Measurements from ENCODE around the gene CENPP. TPM values are rescaled to one million over a fixed set of nuclear protein-coding genes. Genes with fewer than 3 reads are reported as not detected.
"Not testable (repeated sequence)": the region's sequence is repeated elsewhere in the genome, so short reads cannot be mapped to it uniquely, and the experiment has no call there.

Gene CENPP
- total RNA-seq, 1 donor: 5.4 TPM

DNA sequence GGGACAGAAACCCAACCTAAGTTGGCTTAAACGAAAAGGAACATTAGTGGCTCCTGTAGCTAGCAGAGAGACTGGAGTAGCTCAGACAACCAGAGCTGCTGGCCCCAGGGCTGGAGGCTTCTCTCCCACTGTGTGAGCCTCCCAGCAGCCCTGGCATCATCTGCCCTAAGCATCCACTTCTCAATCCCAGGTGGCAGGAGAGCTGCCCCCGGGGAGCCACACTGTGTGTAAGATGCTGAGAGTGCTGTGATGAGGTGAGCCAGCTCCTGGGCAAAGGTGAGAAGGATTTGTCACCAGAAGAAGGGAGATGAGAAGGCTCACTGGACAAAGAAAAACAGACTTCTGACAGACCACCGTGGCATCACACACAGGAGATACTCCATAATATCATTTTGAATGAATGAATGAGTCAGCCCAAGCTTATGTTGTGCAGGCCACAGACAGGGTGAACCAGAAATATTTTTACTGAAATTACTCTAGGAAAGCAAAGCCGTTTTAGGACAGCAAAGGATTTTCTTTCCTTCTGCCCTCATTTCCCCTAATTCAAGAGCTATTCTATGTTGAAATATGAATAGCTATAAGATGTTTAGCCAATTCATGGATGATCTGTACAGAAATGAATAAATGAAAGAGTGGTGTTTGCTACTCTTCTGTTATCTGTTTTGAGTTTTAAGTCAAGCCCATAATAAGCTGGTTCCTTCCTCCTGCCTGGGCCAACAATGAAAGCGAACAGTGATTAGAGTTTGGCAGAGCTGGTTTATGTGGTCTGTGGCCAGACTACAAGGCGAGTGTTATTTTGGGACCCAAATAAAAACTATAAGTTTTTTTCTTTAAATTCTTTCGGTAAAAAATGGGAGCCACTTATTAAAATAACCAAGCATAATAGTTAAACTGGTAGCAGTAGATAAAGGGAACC lies 267.5 kb downstream of the CENPP start:
- TF ChIP-seq, protein P1, sequence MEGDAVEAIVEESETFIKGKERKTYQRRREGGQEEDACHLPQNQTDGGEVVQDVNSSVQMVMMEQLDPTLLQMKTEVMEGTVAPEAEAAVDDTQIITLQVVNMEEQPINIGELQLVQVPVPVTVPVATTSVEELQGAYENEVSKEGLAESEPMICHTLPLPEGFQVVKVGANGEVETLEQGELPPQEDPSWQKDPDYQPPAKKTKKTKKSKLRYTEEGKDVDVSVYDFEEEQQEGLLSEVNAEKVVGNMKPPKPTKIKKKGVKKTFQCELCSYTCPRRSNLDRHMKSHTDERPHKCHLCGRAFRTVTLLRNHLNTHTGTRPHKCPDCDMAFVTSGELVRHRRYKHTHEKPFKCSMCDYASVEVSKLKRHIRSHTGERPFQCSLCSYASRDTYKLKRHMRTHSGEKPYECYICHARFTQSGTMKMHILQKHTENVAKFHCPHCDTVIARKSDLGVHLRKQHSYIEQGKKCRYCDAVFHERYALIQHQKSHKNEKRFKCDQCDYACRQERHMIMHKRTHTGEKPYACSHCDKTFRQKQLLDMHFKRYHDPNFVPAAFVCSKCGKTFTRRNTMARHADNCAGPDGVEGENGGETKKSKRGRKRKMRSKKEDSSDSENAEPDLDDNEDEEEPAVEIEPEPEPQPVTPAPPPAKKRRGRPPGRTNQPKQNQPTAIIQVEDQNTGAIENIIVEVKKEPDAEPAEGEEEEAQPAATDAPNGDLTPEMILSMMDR (IDR thresholded peaks at IDR 0.05; ENCODE audit: extremely low read depth, low read depth, low read length): no peak
- Histone ChIP-seq H3K27ac (ENCODE audit: low read depth, low read length) (peak overlapping the region; percentile 10), H2AFZ (ENCODE audit: low read length) (peak overlapping the region; percentile 41)

DNA sequence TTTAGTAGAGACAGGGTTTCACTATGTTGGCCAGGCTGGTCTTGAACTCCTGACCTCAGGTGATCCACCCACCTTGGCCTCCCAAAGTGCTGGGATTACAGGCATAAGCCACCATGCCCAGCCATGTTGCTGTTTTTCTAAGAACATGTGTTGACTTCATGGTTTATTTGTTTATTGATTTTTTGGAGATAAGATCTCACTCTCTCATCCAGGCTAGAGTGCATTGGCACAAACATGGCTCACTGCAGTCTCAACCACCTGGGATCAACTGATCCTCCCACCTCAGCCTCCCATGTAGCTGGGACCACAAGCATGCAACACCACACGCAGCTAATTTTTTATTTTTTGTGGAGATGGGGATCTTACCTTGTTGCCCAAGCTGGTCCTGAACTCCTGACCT lies 269.3 kb downstream of the CENPP start:
- not testable (repeated sequence) for H3K27ac ChIP-seq (ENCODE audit: low read depth, low read length); H3K4me1 ChIP-seq (ENCODE audit: insufficient read depth, low read length); H4K20me1 ChIP-seq (ENCODE audit: insufficient read depth, low read length); H3K27me3 ChIP-seq (ENCODE audit: insufficient read depth, low read length); H3K36me3 ChIP-seq (ENCODE audit: insufficient read depth, low read length); H3K4me2 ChIP-seq (ENCODE audit: insufficient read depth, low read length); H3K4me3 ChIP-seq (ENCODE audit: insufficient read depth, low read length); DNase-seq (ENCODE audit: insufficient read length, low spot score, missing footprints); H3K79me2 ChIP-seq (ENCODE audit: insufficient read depth, low read length); H2AFZ ChIP-seq (ENCODE audit: low read length); H3K9me3 ChIP-seq (ENCODE audit: low read depth, low read length)

More for the DNA sequence above, 267.5 kb downstream of the CENPP start:
- peaks cover 6% of the 10 kb centered on the region for H3K4me1 ChIP-seq (ENCODE audit: insufficient read depth, low read length)
- H3K4me3 ChIP-seq (ENCODE audit: insufficient read depth, low read length): no peak overlapping the region
- no peaks in the 10 kb centered on the region for H3K27me3 ChIP-seq (ENCODE audit: insufficient read depth, low read length)
- H3K36me3 ChIP-seq (ENCODE audit: insufficient read depth, low read length): no peaks in the 10 kb centered on the region
- H3K79me2 ChIP-seq (ENCODE audit: insufficient read depth, low read length): no peaks in the 10 kb centered on the region
- DNase-seq (ENCODE audit: insufficient read length, low spot score, missing footprints): peak; percentile 52
- H4K20me1 ChIP-seq (ENCODE audit: insufficient read depth, low read length): no peaks in the 10 kb centered on the region
- H3K9me3 ChIP-seq (ENCODE audit: low read depth, low read length): no peaks in the 10 kb centered on the region
- H3K4me2 ChIP-seq (ENCODE audit: insufficient read depth, low read length): peak overlapping the region; percentile 53

DNA sequence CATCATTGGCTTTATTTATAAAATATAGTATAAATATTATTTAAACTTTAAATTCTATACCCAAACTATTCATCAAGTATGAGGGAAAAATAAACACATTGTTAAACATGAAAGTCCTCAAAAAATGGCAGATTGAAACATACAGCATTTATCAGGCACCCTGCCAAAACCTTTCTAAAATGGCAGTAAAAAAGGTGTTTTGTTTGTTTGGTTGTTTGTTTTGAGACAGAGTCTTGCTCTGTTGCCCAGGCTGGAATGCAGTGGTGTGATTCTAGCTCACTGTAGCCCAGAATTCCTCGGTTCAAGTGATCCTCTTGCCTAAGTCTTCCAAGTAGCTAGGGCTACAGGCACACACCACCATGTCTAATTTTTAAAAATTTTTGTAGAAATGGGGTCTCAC lies 270.2 kb downstream of the CENPP start:
- H3K36me3 ChIP-seq (ENCODE audit: insufficient read depth, low read length): no peaks in the 10 kb centered on the region
- H3K4me3 ChIP-seq (ENCODE audit: insufficient read depth, low read length): no peak overlapping the region
- H3K4me2 ChIP-seq (ENCODE audit: insufficient read depth, low read length): no peak overlapping the region
- H4K20me1 ChIP-seq (ENCODE audit: insufficient read depth, low read length): no peaks in the 10 kb centered on the region
- TF ChIP-seq, protein P1 (IDR thresholded peaks at IDR 0.05; ENCODE audit: extremely low read depth, low read depth, low read length): no peak
- no peaks in the 10 kb centered on the region for H3K79me2 ChIP-seq (ENCODE audit: insufficient read depth, low read length)
- DNase-seq (ENCODE audit: insufficient read length, low spot score, missing footprints): no peak
- H3K27me3 ChIP-seq (ENCODE audit: insufficient read depth, low read length): no peaks in the 10 kb centered on the region
- H3K4me1 ChIP-seq (ENCODE audit: insufficient read depth, low read length): peaks cover 18% of the 10 kb centered on the region
- no peak overlapping the region for H3K27ac ChIP-seq (ENCODE audit: low read depth, low read length)
- H2AFZ ChIP-seq (ENCODE audit: low read length): no peak overlapping the region
- no peaks in the 10 kb centered on the region for H3K9me3 ChIP-seq (ENCODE audit: low read depth, low read length)

DNA sequence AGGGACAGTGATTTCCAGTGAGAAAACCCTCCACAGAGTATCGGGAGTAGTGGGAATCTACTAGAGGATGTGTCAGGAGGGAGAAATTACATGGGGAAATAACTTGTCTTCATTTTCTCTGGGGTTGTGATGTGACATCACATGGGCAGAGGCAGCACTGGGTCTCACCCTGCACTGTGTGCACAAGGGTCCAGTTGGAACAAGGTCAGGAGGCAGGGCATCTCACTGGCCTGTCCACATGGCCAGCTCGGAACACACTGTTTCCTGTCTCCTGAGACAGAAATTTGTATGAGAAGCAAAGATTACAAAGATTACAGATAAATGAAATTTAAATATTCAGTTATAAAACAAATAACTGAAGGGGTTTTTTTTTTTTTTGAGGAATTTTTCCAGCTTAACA lies 272.6 kb downstream of the CENPP start:
- DNase-seq (ENCODE audit: insufficient read length, low spot score, missing footprints): no peak
- Histone ChIP-seq H3K79me2 (ENCODE audit: insufficient read depth, low read length) (no peaks in the 10 kb centered on the region), H3K36me3 (ENCODE audit: insufficient read depth, low read length) (no peaks in the 10 kb centered on the region), H3K4me2 (ENCODE audit: insufficient read depth, low read length) (no peak overlapping the region), H4K20me1 (ENCODE audit: insufficient read depth, low read length) (no peaks in the 10 kb centered on the region), H3K4me1 (ENCODE audit: insufficient read depth, low read length) (peaks cover 19% of the 10 kb centered on the region), H3K27ac (ENCODE audit: low read depth, low read length) (no peak overlapping the region), H2AFZ (ENCODE audit: low read length) (no peak overlapping the region), H3K27me3 (ENCODE audit: insufficient read depth, low read length) (no peaks in the 10 kb centered on the region), H3K9me3 (ENCODE audit: low read depth, low read length) (no peaks in the 10 kb centered on the region), H3K4me3 (ENCODE audit: insufficient read depth, low read length) (no peak overlapping the region)
- TF ChIP-seq, protein P1 (IDR thresholded peaks at IDR 0.05; ENCODE audit: extremely low read depth, low read depth, low read length): no peak

Measured in osteoblast (primary cell).